ENCODE measurements around the gene U2AF1.
"Not testable (repeated sequence)": the region's sequence is repeated elsewhere in the genome, so short reads cannot be mapped to it uniquely, and the experiment has no call there.

DNA sequence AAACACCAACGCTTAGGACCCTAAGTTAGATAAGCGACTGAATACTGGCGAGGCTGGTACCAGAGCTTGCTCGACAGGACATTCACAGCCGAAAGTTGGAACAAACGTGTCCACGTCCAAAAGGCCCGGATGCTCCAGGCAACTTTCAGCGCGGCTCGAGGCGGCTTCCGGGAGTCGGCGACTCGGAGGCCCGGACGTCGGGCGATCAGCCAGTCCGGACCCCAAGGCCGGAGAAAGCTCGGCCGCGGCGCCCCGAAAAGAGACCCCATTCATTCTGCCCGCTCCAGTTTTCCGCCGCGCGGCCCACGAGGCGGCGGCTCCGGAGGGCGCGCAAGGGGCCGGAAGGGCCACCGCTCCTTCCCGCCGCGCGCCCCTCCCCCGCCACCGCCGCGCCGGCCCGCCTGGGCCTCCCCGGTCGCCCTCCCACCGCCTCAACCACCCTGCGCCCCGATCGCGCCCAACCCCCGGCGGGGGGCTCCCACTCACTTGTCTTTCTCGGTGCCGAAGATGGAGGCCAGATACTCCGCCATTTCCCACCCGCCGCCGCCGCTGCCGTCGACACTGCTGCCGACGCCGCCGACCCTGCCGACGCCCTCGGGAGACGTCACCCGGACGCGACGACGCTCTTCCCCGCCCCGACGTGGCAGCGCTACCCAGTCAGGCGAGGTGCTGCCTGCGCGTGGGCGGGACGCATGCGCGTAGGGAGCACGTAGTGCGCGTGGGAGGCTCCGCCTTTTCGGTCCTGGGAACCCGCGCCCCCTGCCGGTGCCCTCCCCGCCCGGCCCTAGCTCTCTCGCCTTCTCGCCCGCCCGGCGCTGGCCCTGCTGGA, at the start of gene U2AF1:
- TF ChIP-seq GATA2, GATA3 (IDR thresholded peaks at IDR 0.05; ENCODE audit: low read depth, low read length): not testable (repeated sequence)

Data from SH-SY5Y (cell line).